ENCODE data around the gene AUTS2. TPM values are rescaled to one million over a fixed set of nuclear protein-coding genes. Genes with fewer than 3 reads are reported as not detected.

Gene AUTS2
- total RNA-seq, 1 donor from 2014 or later = 80.6 TPM

DNA sequence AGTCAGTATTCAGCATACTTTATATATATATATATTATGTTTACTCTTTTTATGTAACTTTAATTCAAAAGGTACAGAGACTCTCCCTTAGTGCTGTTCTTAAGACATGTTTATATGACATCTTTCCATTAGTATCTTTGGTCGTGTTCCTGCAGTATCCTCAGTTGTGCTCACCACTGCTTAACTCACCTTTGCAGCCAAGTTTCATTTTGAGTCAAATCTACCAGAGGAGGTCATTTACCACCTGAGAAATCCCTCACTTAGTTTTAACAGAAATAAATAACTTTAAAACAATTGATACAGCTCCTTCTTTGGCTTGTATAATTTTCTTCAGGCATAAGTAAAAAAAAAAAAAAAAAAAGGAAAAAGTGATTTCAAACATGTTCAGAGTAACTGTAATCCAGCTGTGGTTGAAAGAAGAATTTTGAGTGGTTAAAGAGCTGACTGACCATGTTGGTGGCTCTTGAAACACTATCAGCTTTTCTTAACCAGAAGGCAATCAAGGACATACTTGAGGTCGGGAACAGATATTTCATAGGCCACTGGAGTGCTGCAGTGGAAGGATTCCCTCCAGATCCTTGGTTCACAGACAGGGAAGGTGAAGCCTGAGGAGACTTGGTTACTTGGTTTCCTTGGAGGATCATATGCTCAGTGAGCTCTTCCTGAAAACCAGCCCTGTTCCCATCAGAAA, 116.8 kb downstream of the AUTS2 start:
- peaks cover 6% of the 10 kb centered on the region for H3K4me1 Mint-ChIP-seq (ENCODE audit: unreplicated experiment)
- H3K27me3 Mint-ChIP-seq (ENCODE audit: unreplicated experiment) = no peaks in the 10 kb centered on the region
- DNase-seq (ENCODE audit: extremely low spot score, unreplicated experiment) = no peak
- H3K9me3 Mint-ChIP-seq (ENCODE audit: unreplicated experiment) = no peaks in the 10 kb centered on the region
- no peak overlapping the region for H3K4me3 Mint-ChIP-seq (ENCODE audit: unreplicated experiment)
- no peaks in the 10 kb centered on the region for H3K36me3 Mint-ChIP-seq (ENCODE audit: unreplicated experiment)
- TF ChIP-seq, protein P1, sequence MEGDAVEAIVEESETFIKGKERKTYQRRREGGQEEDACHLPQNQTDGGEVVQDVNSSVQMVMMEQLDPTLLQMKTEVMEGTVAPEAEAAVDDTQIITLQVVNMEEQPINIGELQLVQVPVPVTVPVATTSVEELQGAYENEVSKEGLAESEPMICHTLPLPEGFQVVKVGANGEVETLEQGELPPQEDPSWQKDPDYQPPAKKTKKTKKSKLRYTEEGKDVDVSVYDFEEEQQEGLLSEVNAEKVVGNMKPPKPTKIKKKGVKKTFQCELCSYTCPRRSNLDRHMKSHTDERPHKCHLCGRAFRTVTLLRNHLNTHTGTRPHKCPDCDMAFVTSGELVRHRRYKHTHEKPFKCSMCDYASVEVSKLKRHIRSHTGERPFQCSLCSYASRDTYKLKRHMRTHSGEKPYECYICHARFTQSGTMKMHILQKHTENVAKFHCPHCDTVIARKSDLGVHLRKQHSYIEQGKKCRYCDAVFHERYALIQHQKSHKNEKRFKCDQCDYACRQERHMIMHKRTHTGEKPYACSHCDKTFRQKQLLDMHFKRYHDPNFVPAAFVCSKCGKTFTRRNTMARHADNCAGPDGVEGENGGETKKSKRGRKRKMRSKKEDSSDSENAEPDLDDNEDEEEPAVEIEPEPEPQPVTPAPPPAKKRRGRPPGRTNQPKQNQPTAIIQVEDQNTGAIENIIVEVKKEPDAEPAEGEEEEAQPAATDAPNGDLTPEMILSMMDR (IDR thresholded peaks at IDR 0.05) = no peak
- H3K27ac Mint-ChIP-seq (ENCODE audit: unreplicated experiment) = no peak overlapping the region

GRCh38 chr7:69717221-69717620, 118.9 kb downstream of the AUTS2 start:
- H3K4me3 Mint-ChIP-seq (ENCODE audit: unreplicated experiment) = no peak overlapping the region
- TF ChIP-seq, protein P1 (IDR thresholded peaks at IDR 0.05) = no peak
- no peaks in the 10 kb centered on the region for H3K27me3 Mint-ChIP-seq (ENCODE audit: unreplicated experiment)

DNA sequence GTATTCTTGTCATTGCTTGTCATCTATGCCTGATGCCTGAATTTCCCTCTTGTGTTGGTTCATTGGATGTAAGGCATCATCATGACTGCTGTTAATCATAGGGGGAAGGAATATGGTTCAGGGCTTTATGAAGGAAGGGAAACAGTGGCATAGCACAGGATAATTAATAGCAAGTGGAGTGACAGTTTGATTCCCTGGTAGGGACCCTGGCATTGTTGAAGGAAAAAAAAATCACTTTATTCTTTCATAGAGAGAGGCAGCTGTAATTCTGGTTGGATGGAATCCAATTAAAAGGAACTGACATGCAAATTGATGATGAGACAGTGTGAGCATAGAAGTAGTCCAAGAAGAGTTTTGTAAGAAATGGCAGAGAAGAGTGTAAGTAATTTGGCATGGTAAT, 121.4 kb downstream of the AUTS2 start:
- no peak overlapping the region for H3K4me3 Mint-ChIP-seq (ENCODE audit: unreplicated experiment)
- no peak overlapping the region for H3K27ac Mint-ChIP-seq (ENCODE audit: unreplicated experiment)
- H3K9me3 Mint-ChIP-seq (ENCODE audit: unreplicated experiment) = no peaks in the 10 kb centered on the region
- no peak for DNase-seq (ENCODE audit: extremely low spot score, unreplicated experiment)
- TF ChIP-seq, protein P1 (IDR thresholded peaks at IDR 0.05) = no peak
- H3K36me3 Mint-ChIP-seq (ENCODE audit: unreplicated experiment) = no peaks in the 10 kb centered on the region
- H3K4me1 Mint-ChIP-seq (ENCODE audit: unreplicated experiment) = peaks cover 16% of the 10 kb centered on the region
- H3K27me3 Mint-ChIP-seq (ENCODE audit: unreplicated experiment) = no peaks in the 10 kb centered on the region

More at GRCh38 chr7:69717221-69717620, 118.9 kb downstream of the AUTS2 start:
- Mint-ChIP-seq H3K9me3 (ENCODE audit: unreplicated experiment) (no peaks in the 10 kb centered on the region), H3K4me1 (ENCODE audit: unreplicated experiment) (peaks cover 6% of the 10 kb centered on the region), H3K27ac (ENCODE audit: unreplicated experiment) (no peak overlapping the region), H3K36me3 (ENCODE audit: unreplicated experiment) (no peaks in the 10 kb centered on the region)
- DNase-seq (ENCODE audit: extremely low spot score, unreplicated experiment) = no peak

GRCh38 chr7:69722843-69723242, 124.6 kb downstream of the AUTS2 start:
- no peak overlapping the region for H3K4me3 Mint-ChIP-seq (ENCODE audit: unreplicated experiment)
- no peaks in the 10 kb centered on the region for H3K27me3 Mint-ChIP-seq (ENCODE audit: unreplicated experiment)
- peaks cover 6% of the 10 kb centered on the region for H3K9me3 Mint-ChIP-seq (ENCODE audit: unreplicated experiment)
- peaks cover 3% of the 10 kb centered on the region for H3K36me3 Mint-ChIP-seq (ENCODE audit: unreplicated experiment)
- no peak overlapping the region for H3K27ac Mint-ChIP-seq (ENCODE audit: unreplicated experiment)
- H3K4me1 Mint-ChIP-seq (ENCODE audit: unreplicated experiment) = peaks cover 14% of the 10 kb centered on the region
- TF ChIP-seq, protein P1 (IDR thresholded peaks at IDR 0.05) = no peak
- no peak for DNase-seq (ENCODE audit: extremely low spot score, unreplicated experiment)

- no peak overlapping the region for H3K4me3 Mint-ChIP-seq (ENCODE audit: unreplicated experiment)
- no peak for DNase-seq (ENCODE audit: extremely low spot score, unreplicated experiment)
- no peaks in the 10 kb centered on the region for H3K27me3 Mint-ChIP-seq (ENCODE audit: unreplicated experiment)
- H3K4me1 Mint-ChIP-seq (ENCODE audit: unreplicated experiment) = peaks cover 22% of the 10 kb centered on the region
- H3K36me3 Mint-ChIP-seq (ENCODE audit: unreplicated experiment) = peaks cover 3% of the 10 kb centered on the region
- TF ChIP-seq, protein P1 (IDR thresholded peaks at IDR 0.05) = no peak
- H3K27ac Mint-ChIP-seq (ENCODE audit: unreplicated experiment) = no peak overlapping the region
- H3K9me3 Mint-ChIP-seq (ENCODE audit: unreplicated experiment) = peaks cover 6% of the 10 kb centered on the region
Observed at GRCh38 chr7:69723663-69724062, 125.4 kb downstream of the AUTS2 start.
